ENCODE measurements around the gene NELL2.

Gene NELL2

GRCh38 chr12:44873898-44874297 lies 2.2 kb downstream of the NELL2 start:
- DNase-seq (ENCODE audit: low read depth) = no peak
- H3K4me3 ChIP-seq (ENCODE audit: low read depth, low read length) = no peak overlapping the region
- TF ChIP-seq, protein P1, sequence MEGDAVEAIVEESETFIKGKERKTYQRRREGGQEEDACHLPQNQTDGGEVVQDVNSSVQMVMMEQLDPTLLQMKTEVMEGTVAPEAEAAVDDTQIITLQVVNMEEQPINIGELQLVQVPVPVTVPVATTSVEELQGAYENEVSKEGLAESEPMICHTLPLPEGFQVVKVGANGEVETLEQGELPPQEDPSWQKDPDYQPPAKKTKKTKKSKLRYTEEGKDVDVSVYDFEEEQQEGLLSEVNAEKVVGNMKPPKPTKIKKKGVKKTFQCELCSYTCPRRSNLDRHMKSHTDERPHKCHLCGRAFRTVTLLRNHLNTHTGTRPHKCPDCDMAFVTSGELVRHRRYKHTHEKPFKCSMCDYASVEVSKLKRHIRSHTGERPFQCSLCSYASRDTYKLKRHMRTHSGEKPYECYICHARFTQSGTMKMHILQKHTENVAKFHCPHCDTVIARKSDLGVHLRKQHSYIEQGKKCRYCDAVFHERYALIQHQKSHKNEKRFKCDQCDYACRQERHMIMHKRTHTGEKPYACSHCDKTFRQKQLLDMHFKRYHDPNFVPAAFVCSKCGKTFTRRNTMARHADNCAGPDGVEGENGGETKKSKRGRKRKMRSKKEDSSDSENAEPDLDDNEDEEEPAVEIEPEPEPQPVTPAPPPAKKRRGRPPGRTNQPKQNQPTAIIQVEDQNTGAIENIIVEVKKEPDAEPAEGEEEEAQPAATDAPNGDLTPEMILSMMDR (IDR thresholded peaks at IDR 0.05; ENCODE audit: insufficient read depth, low read depth, low read length, missing control alignments) = no peak

- TF ChIP-seq, protein P1 (IDR thresholded peaks at IDR 0.05; ENCODE audit: insufficient read depth, low read depth, low read length, missing control alignments) = no peak
- H3K4me3 ChIP-seq (ENCODE audit: low read depth, low read length) = no peak overlapping the region
- DNase-seq (ENCODE audit: low read depth) = no peak
Measured at GRCh38 chr12:44869503-44869902, 6.6 kb downstream of the NELL2 start.

GRCh38 chr12:44863867-44864266 lies 12.2 kb downstream of the NELL2 start:
- no peak for DNase-seq (ENCODE audit: low read depth)
- H3K4me3 ChIP-seq (ENCODE audit: low read depth, low read length) = no peak overlapping the region
- TF ChIP-seq, protein P1 (IDR thresholded peaks at IDR 0.05; ENCODE audit: insufficient read depth, low read depth, low read length, missing control alignments) = no peak

GRCh38 chr12:44859998-44860689 lies 16.0 kb downstream of the NELL2 start:
- H3K4me3 ChIP-seq (ENCODE audit: low read depth, low read length) = no peak overlapping the region
- no peak for DNase-seq (ENCODE audit: low read depth)
- TF ChIP-seq, protein P1 (IDR thresholded peaks at IDR 0.05; ENCODE audit: insufficient read depth, low read depth, low read length, missing control alignments) = no peak

GRCh38 chr12:44858226-44858855 lies 17.8 kb downstream of the NELL2 start:
- no peak for DNase-seq (ENCODE audit: low read depth)
- no peak overlapping the region for H3K4me3 ChIP-seq (ENCODE audit: low read depth, low read length)
- TF ChIP-seq, protein P1 (IDR thresholded peaks at IDR 0.05; ENCODE audit: insufficient read depth, low read depth, low read length, missing control alignments) = no peak

DNA sequence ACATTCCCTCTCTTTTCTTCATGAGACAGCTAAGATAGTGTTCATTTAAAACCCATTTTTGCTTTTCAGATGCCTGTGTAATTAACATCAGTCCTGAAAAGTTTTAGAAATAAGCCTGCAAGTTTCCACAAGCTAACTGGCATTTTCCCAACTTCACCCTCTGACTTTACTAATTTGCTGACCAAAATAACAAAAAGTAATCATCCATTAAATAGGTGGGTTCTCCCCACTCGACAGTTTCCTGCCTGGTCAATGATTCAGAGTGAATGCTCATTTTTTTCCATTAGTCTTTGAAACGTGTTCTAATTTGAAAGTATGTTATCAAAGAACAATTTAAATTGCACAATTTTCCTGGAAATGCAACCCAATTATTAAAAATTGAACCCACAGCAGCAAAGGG lies 23.6 kb downstream of the NELL2 start:
- no peak for DNase-seq (ENCODE audit: low read depth)
- TF ChIP-seq, protein P1 (IDR thresholded peaks at IDR 0.05; ENCODE audit: insufficient read depth, low read depth, low read length, missing control alignments) = no peak
- H3K4me3 ChIP-seq (ENCODE audit: low read depth, low read length) = no peak overlapping the region
